ENCODE data around the gene CTPS1. TPM values are rescaled to one million over a fixed set of nuclear protein-coding genes. Genes with fewer than 3 reads are reported as not detected.

Gene CTPS1
- total RNA-seq, 4 donors from 2014 or later, result 19.6 to 47.4 (median 36.5) TPM

DNA sequence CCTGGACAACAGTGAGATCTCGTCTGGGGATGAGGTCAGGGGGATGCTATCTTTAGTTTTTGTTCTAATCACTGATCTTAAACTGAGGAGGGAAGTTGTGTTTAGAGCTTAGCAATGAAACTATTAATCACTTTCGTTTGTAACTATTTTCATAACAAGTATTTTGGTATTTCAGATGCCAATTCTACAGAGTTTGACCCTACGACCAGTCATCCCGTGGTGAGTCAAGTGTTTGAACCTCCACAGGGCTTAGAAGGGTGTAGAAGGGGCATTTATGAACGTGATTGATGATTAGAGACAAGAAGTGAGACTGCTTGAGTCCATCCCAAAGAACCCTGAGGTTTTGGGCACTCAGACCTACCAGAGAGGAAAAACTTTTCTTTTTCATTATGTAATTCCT lies 26.4 kb downstream of the CTPS1 start:
- TF ChIP-seq POLR2A (IDR thresholded peaks at IDR 0.05) (no peak), POLR2AphosphoS5 (IDR thresholded peaks at IDR 0.05) (no peak), EP300 (IDR thresholded peaks at IDR 0.05) (no peak), CTCF (IDR thresholded peaks at IDR 0.05) (no peak)
- Histone ChIP-seq H3K4me1 (peaks cover 0 to 27% (median 5%) of the 10 kb centered on the region in 3 donors), H3K9me3 (no peaks in the 10 kb centered on the region), H3K27ac (no peak overlapping the region), H3K36me3 (peaks cover 0 to 87% of the 10 kb centered on the region in 2 donors), H3K4me3 (no peak overlapping the region), H3K27me3 (no peaks in the 10 kb centered on the region)
- ATAC-seq, result no peak
- 74 to 75% methylated on average over 4 to 5 of the region's 5 CpGs for WGBS, 2 donors (ENCODE audit: low coverage in 1 of 2)

DNA sequence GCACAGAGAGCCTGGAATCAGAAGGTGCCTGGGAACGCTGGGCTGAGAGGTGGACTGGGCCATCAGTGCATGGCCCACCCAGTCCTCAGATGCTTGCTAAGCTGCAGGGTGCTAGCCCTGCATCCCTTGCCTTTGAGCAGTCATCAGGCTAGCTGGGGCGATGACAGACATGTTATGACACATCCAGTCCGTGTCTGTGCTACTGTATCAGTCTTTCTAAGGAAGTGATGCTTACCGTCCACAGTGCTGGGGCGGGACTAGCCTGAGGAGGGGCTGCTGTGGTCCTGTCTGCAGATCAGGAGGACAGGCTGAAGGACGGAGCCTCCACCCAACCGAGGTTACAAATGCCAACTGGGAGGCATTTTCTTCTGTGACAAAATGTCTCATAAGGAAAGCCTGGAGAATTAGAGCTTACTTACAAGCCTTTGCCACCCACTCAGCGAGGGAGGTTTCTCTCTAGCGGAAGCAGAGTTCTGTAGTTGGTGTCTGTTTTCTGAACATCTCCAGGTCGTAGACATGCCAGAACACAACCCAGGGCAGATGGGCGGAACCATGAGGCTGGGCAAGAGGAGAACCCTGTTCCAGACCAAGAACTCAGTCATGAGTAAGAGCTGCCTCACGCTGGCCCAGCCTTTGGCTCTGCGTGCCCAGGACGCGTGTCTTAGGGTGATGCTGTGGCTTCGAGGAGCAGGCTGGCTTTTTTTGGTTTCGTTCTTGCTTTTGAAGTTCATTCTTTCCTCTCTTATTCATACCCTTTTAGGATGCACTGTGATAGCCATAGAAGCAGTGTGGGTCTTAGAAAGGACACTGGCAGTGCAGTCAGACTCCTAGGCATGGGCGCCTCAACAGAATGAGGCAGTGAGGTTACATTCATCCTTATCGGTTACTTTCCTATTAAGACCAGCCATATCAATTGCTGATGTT lies 27.7 kb downstream of the CTPS1 start:
- H3K4me1 ChIP-seq, result peaks cover 0 to 22% (median 5%) of the 10 kb centered on the region in 3 donors
- no peak for ATAC-seq
- 81 to 100% methylated on average over 2 to 6 of the region's 19 CpGs for WGBS, 2 donors (ENCODE audit: low coverage in 1 of 2)
- no peak overlapping the region for H3K27ac ChIP-seq
- peaks cover 0 to 87% of the 10 kb centered on the region in 2 donors for H3K36me3 ChIP-seq
- H3K27me3 ChIP-seq, result no peaks in the 10 kb centered on the region
- TF ChIP-seq CTCF (IDR thresholded peaks at IDR 0.05) (no peak), EP300 (IDR thresholded peaks at IDR 0.05) (no peak), POLR2A (IDR thresholded peaks at IDR 0.05) (no peak), POLR2AphosphoS5 (IDR thresholded peaks at IDR 0.05) (no peak)
- H3K9me3 ChIP-seq, result no peaks in the 10 kb centered on the region
- no peak overlapping the region for H3K4me3 ChIP-seq

- Histone ChIP-seq H3K4me3 (no peak overlapping the region), H3K4me1 (no peaks in the 10 kb centered on the region), H3K9me3 (no peaks in the 10 kb centered on the region), H3K27ac (no peak overlapping the region), H3K27me3 (no peaks in the 10 kb centered on the region), H3K36me3 (peaks cover 0 to 87% of the 10 kb centered on the region in 2 donors)
- no peak for ATAC-seq
- WGBS, 2 donors (ENCODE audit: low coverage in 1 of 2), result 92 to 100% methylated on average over 2 to 4 of the region's 8 CpGs
- no peak for TF ChIP-seq CTCF (IDR thresholded peaks at IDR 0.05)
- no peak for TF ChIP-seq POLR2A (IDR thresholded peaks at IDR 0.05)
- TF ChIP-seq POLR2AphosphoS5 (IDR thresholded peaks at IDR 0.05), result no peak
- no peak for TF ChIP-seq EP300 (IDR thresholded peaks at IDR 0.05)
Observed at GRCh38 chr1:41009466-41009865, 30.0 kb downstream of the CTPS1 start.

DNA sequence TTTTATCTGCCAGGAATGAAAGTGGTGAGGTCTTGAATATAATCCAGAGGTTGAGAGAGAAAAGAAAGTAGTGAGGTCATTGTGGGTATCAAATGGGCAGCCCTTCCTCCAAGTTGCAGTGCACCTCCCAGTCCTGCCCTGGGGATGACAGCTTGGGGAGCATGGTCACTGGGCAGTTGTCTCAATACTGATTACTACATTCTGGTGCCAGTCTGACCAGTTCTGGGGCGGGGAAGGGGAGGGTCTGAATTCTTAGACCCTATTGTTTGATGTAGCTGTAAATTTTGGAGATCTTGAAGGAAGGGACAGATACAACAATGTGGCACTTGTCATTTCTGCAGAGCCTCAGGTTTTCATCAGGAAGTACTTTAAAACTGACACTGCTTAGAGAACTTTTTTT lies 30.8 kb downstream of the CTPS1 start:
- no peaks in the 10 kb centered on the region for H3K27me3 ChIP-seq
- no peaks in the 10 kb centered on the region for H3K9me3 ChIP-seq
- no peak overlapping the region for H3K4me3 ChIP-seq
- no peak for ATAC-seq
- 86 to 100% methylated on average over 1 of the region's 1 CpG for WGBS, 2 donors (ENCODE audit: low coverage in 1 of 2)
- no peak for TF ChIP-seq POLR2AphosphoS5 (IDR thresholded peaks at IDR 0.05)
- TF ChIP-seq CTCF (IDR thresholded peaks at IDR 0.05), result no peak
- no peak for TF ChIP-seq POLR2A (IDR thresholded peaks at IDR 0.05)
- no peak for TF ChIP-seq EP300 (IDR thresholded peaks at IDR 0.05)
- H3K36me3 ChIP-seq, result peaks cover 0 to 82% of the 10 kb centered on the region in 2 donors
- H3K27ac ChIP-seq, result no peak overlapping the region
- H3K4me1 ChIP-seq, result peaks cover 0 to 6% (median 0%) of the 10 kb centered on the region in 3 donors

DNA sequence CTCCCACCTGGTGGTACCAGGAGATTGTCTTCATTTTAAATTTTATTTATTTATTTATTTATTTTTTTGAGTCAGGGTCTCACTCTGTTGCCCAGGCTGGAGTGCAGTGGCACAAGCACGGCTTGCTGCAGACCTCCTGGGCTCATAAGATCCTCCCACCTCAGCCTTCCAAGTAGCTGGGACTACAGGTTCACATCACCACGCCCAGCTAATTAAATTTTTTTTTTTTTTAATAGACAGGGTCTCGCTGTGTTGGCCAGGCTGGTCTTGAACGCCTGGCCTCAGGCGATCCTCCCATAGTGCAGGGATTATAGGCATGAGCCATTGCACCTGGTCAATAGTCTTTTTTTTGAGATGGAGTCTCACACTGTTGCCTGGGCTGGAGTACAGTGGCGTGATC lies 33.5 kb downstream of the CTPS1 start:
- ATAC-seq, result no peak
- no peaks in the 10 kb centered on the region for H3K9me3 ChIP-seq
- no peak overlapping the region for H3K27ac ChIP-seq
- H3K27me3 ChIP-seq, result no peaks in the 10 kb centered on the region
- peaks cover 0 to 68% of the 10 kb centered on the region in 2 donors for H3K36me3 ChIP-seq
- no peak overlapping the region for H3K4me3 ChIP-seq
- WGBS, 2 donors (ENCODE audit: low coverage in 1 of 2), result 95% methylated on average over 3 to 6 of the region's 6 CpGs
- no peak for TF ChIP-seq POLR2A (IDR thresholded peaks at IDR 0.05)
- TF ChIP-seq EP300 (IDR thresholded peaks at IDR 0.05), result no peak
- TF ChIP-seq POLR2AphosphoS5 (IDR thresholded peaks at IDR 0.05), result no peak
- TF ChIP-seq CTCF (IDR thresholded peaks at IDR 0.05), result no peak
- peaks cover 0 to 14% (median 0%) of the 10 kb centered on the region in 3 donors for H3K4me1 ChIP-seq

Measured in gastroesophageal sphincter (tissue), 4 donors.